ENCODE measurements around the gene C14orf119.

GRCh38 chr14:23105348-23105824 is 10.1 kb downstream of the C14orf119 start:
- TF ChIP-seq POLR2AphosphoS5 (IDR thresholded peaks at IDR 0.05; ENCODE audit: low read depth, low read length) (no peak), CTCF (IDR thresholded peaks at IDR 0.05) (no peak), TCF7L2 (IDR thresholded peaks at IDR 0.05; ENCODE audit: low read depth, low read length) (no peak), SIN3A (IDR thresholded peaks at IDR 0.05; ENCODE audit: borderline replicate concordance, insufficient read depth, low read depth, low read length) (no peak), REST (IDR thresholded peaks at IDR 0.05; ENCODE audit: insufficient read depth in 1 of 2, low read depth in 2 of 2, low read length in 1 of 2) (no peak)

Measured in Panc1 (cell line).